KMS-11 (cell line): ENCODE measurements around the gene PBX3.

Experiments used
- H2AFZ ChIP-seq: fragments of 200-600 bp; sonication (generic); 2 replicates; pipeline ENCODE4 v1.6.1; 2016; ENCODE audit warnings: antibody characterized with exemption, mixed run types, low read depth
- H3K27ac ChIP-seq: fragments of 200-600 bp; sonication (generic); 2 replicates; pipeline ENCODE4 v1.6.1; 2016; ENCODE audit warnings: mild to moderate bottlenecking, mixed run types
- H3K27me3 ChIP-seq: fragments of 200-600 bp; sonication (generic); 2 replicates; pipeline ENCODE4 v1.6.1; 2017; ENCODE audit warnings: mild to moderate bottlenecking, low read depth, mixed run types, moderate library complexity; ENCODE audit not compliant: insufficient read depth
- H3K36me3 ChIP-seq: fragments of 200-600 bp; sonication (generic); 2 replicates; pipeline ENCODE4 v1.6.1; 2017; ENCODE audit warnings: mild to moderate bottlenecking, mixed run types; ENCODE audit not compliant: insufficient read depth
- H3K4me1 ChIP-seq: fragments of 200-600 bp; sonication (generic); 2 replicates; pipeline ENCODE4 v1.6.1; 2016; ENCODE audit warnings: mild to moderate bottlenecking, low read depth, mixed run types; ENCODE audit not compliant: poor library complexity, severe bottlenecking
- H3K4me2 ChIP-seq: fragments of 200-600 bp; sonication (generic); 2 replicates; pipeline ENCODE4 v1.7.0; 2016; ENCODE audit warnings: mild to moderate bottlenecking, mixed run types
- H3K4me3 ChIP-seq: fragments of 200-600 bp; sonication (generic); IDR thresholded peaks from 2 replicates; pipeline ENCODE4 v1.6.1; 2017; ENCODE audit warnings: low read depth, low read length, mixed read lengths; ENCODE audit not compliant: insufficient read depth
- H3K79me2 ChIP-seq: fragments of 200-600 bp; sonication (generic); 2 replicates; pipeline ENCODE4 v1.6.1; 2016; ENCODE audit warnings: low read depth, mixed run types; ENCODE audit not compliant: insufficient read depth
- H3K9ac ChIP-seq: fragments of 200-600 bp; sonication (generic); 2 replicates; pipeline ENCODE4 v1.6.1; 2016; ENCODE audit warnings: mild to moderate bottlenecking, mixed run types
- H4K20me1 ChIP-seq: fragments of 200-600 bp; sonication (generic); 2 replicates; pipeline ENCODE4 v1.6.1; 2016; ENCODE audit warnings: mild to moderate bottlenecking, mixed run types; ENCODE audit not compliant: insufficient read depth
- TF ChIP-seq, protein P1 (sequence below): fragments of 200-600 bp; sonication (generic); conservative IDR thresholded peaks from 2 replicates; pipeline ENCODE4 v1.6.1; 2017; ENCODE audit warnings: low read depth, mild to moderate bottlenecking, antibody characterized with exemption, low read length, moderate library complexity, mixed read lengths

PBX3 gene

DNA sequence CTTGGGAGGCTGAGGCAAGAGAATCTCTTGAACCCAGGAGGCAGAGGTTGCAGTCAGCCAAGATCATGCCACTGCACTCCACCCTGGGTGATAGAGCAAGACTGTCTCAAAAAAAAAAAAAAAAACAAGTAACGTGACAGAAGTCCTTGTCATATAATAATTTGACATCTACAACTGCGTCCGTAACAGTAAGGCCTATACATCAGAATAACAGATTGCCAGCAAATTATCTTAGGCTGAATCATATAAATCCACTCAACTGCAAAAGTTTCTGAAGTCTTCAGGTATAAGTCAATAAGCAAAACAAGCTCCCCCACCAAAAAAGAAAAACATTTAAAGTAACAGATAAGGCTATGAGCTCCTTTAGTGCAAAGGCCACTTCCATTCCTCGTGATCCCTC lies 43.5 kb upstream of the PBX3 start:
- H3K27me3 ChIP-seq: no peaks in the 10 kb centered on the region
- H3K79me2 ChIP-seq: peaks cover 66% of the 10 kb centered on the region
- no peaks in the 10 kb centered on the region for H4K20me1 ChIP-seq
- no peak overlapping the region for H3K4me3 ChIP-seq
- no peak overlapping the region for H3K9ac ChIP-seq
- H3K27ac ChIP-seq: no peak overlapping the region
- H3K36me3 ChIP-seq: no peaks in the 10 kb centered on the region
- no peak overlapping the region for H3K4me2 ChIP-seq
- TF ChIP-seq, protein P1, sequence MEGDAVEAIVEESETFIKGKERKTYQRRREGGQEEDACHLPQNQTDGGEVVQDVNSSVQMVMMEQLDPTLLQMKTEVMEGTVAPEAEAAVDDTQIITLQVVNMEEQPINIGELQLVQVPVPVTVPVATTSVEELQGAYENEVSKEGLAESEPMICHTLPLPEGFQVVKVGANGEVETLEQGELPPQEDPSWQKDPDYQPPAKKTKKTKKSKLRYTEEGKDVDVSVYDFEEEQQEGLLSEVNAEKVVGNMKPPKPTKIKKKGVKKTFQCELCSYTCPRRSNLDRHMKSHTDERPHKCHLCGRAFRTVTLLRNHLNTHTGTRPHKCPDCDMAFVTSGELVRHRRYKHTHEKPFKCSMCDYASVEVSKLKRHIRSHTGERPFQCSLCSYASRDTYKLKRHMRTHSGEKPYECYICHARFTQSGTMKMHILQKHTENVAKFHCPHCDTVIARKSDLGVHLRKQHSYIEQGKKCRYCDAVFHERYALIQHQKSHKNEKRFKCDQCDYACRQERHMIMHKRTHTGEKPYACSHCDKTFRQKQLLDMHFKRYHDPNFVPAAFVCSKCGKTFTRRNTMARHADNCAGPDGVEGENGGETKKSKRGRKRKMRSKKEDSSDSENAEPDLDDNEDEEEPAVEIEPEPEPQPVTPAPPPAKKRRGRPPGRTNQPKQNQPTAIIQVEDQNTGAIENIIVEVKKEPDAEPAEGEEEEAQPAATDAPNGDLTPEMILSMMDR: no peak
- peaks cover 43% of the 10 kb centered on the region for H3K4me1 ChIP-seq
- H2AFZ ChIP-seq: no peak overlapping the region

DNA sequence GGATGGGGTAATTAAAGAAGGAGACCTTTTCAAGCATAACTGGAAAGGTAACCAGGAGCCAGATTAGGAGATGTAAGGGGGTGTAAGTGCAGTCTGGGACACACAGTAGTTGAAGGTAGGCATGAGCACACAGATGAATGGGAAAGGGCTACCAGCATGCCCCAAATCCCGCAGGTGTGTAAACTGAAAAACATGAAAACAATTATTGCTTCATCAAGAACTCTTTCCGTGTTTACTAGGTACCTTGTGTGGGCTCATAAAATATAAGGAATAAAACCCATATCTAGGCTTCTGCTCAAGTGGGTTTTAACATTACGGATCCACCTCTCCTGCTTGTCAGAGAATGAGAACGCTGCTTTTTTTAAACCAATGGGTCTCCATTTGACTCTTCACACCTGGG lies 41.3 kb upstream of the PBX3 start:
- TF ChIP-seq, protein P1: no peak
- Histone ChIP-seq H4K20me1 (no peaks in the 10 kb centered on the region), H2AFZ (no peak overlapping the region), H3K27ac (no peak overlapping the region), H3K79me2 (peaks cover 58% of the 10 kb centered on the region), H3K4me2 (peak overlapping the region; percentile 85), H3K9ac (no peak overlapping the region; the same call in 1 of the 2 replicates), H3K4me3 (no peak overlapping the region), H3K27me3 (no peaks in the 10 kb centered on the region), H3K36me3 (no peaks in the 10 kb centered on the region), H3K4me1 (peaks cover 29% of the 10 kb centered on the region)

DNA sequence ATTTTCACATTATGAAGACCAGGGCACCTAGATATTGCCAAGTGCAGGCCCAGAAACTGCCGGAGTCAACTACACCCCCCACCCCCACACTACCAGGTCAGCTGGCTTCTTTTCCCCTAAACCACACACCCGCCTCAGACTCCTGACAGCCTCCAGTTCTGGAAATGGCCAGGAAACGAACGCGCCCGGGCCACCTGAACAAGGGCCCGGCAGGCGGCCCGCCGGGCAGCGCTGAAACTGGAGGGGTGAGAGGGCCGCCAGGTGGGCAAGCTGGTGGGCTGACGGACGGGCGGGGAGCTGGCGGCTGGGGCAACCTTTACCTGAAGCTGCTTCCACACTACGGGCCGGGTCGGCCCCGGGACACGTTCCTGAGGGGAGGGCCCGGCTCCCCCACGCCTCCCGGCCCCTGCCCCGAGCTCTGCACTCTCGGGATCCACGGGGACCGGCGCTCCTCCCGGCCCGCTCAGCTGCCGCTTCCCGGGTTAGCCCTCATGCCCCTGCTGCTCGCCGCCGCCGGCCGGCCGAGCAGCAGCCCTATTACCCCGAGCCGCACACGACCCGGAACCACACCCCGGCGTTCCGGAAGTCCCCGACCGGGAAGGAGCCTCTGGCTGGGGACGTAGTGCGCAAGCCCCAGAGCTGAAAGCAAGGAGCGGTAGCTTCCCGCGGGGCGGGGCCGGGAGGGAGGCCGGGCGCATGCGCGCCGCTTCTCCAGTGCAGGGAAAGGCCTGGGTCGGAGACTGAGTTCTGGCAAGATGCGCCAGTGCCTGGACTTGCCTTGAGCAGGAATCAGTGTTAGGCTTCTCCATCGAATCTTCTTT lies 40.3 kb upstream of the PBX3 start, which contains the start of gene MAPKAP1:
Gene MAPKAP1, minus strand, starts transcription at position 558 of the 821 bp plus-strand sequence. CDS start 34,634 bp downstream, outside the sequence.
- Histone ChIP-seq H3K36me3 (no peaks in the 10 kb centered on the region), H3K27me3 (no peaks in the 10 kb centered on the region), H3K27ac (peak within 1 kb of the TSS; percentile 35; the same call in 1 of the 2 replicates), H2AFZ (peak within 1 kb of the TSS; percentile 68), H4K20me1 (no peaks in the 10 kb centered on the region), H3K4me2 (peak within 1 kb of the TSS; percentile 85), H3K4me1 (peaks cover 20% of the 10 kb centered on the region), H3K9ac (peak within 1 kb of the TSS; percentile 78), H3K4me3 (peak within 1 kb of the TSS; percentile 58), H3K79me2 (peaks cover 51% of the 10 kb centered on the region)
- TF ChIP-seq, protein P1: no peak

DNA sequence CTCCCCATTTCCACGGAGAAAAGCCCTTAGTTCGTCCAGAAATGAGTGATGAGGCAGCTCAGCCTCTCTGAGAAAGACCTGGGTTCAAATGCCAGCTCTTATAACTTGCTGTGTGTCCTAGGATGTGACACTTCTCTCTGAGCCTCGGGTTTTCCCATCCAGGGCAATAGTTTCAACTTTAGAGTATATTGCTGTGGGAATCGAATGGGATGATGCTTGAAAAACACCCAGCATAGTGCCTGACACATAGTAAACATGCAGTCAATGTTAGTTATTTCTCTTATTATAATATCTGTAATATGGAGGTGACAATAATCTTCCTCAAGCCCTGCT lies 39.7 kb upstream of the PBX3 start:
- Histone ChIP-seq H3K27me3 (no peaks in the 10 kb centered on the region), H3K4me1 (peaks cover 17% of the 10 kb centered on the region), H3K4me3 (peak overlapping the region; percentile 47), H3K79me2 (peaks cover 45% of the 10 kb centered on the region), H2AFZ (peak overlapping the region; percentile 68), H4K20me1 (no peaks in the 10 kb centered on the region), H3K27ac (peak overlapping the region; percentile 1; the same call in 1 of the 2 replicates), H3K9ac (peak overlapping the region; percentile 78; the same call in 1 of the 2 replicates), H3K36me3 (no peaks in the 10 kb centered on the region), H3K4me2 (peak overlapping the region; percentile 85)
- TF ChIP-seq, protein P1: no peak
